HepG2 (cell line): Measurements from ENCODE around the gene RAI2. TPM values are rescaled to one million over a fixed set of nuclear protein-coding genes. Genes with fewer than 3 reads are reported as not detected.

ENCODE experiments used
- ATAC-seq: fragments of 200-7000 bp; cut with Tn5 transposase; 3 replicates; pipeline ENCODE4 v1.9.1; 2020; ENCODE audit warnings: mild to moderate bottlenecking, moderate library complexity
- BruUV-seq: library from RNA; stranded (reverse); fragments of 400-500 nt; replicated peaks from 2 replicates; lab custom pipeline; 2021; lab: Mats Ljungman, UMichigan
- CTCF ChIA-PET: fragments of 300-600 bp; formaldehyde crosslinking; extraction: SDS; loops from one replicate; lab custom pipeline; 2021; ENCODE audit warnings: low total read pairs, inconsistent platforms, low intra/inter-chr PET ratio; lab: Yijun Ruan, JAX
- POLR2A ChIA-PET: fragments of 350-600 bp; sonication (Branson Sonifier 250); formaldehyde crosslinking; loops from one replicate; lab custom pipeline; 2020; ENCODE audit warnings: antibody characterized with exemption, inconsistent platforms; lab: Yijun Ruan, JAX
- DNase-seq: peaks from one replicate; pipeline ENCODE4 v3.0.0-alpha.2; 2015; ENCODE audit warnings: low spot score
- FAIRE-seq: peaks from 3 replicates; lab custom pipeline; 2011; peaks lifted over from hg19 to GRCh38; lab: Jason Lieb, UNC
- H2AFZ ChIP-seq: one replicate; pipeline ENCODE4 v1.6.1; 2011; ENCODE audit warnings: low read length, inconsistent platforms
- H3K27ac ChIP-seq: fragments of 300-600 bp; 3 replicates; pipeline ENCODE4 v1.8.0; 2011; ENCODE audit warnings: mixed run types, mild to moderate bottlenecking, mixed read lengths, low read length, inconsistent platforms; ENCODE audit not compliant: insufficient read depth; ENCODE audit errors: extremely low read length
- H3K27me3 ChIP-seq, 2 experiments: fragments of 200-600 bp in 1 of 2; 2 replicates in 1 of 2; 3 replicates in 1 of 2; pipeline versions ENCODE4 v1.6.0 to v1.8.0; 2011; ENCODE audit warnings: low read length in 2 of 2, mild to moderate bottlenecking in 2 of 2, moderate library complexity in 2 of 2, inconsistent platforms in 1 of 2; ENCODE audit not compliant: insufficient read depth in 2 of 2, control insufficient read depth in 1 of 2
- H3K36me3 ChIP-seq, 2 experiments: fragments of 200-600 bp in 1 of 2; replicated peaks in 1 of 2; 2 replicates in 1 of 2; 3 replicates in 1 of 2; pipeline versions ENCODE4 v1.5.1 to v1.8.0; 2011; ENCODE audit warnings: low read length in 2 of 2, inconsistent platforms in 1 of 2; ENCODE audit not compliant: insufficient read depth in 2 of 2, control insufficient read depth in 1 of 2
- H3K4me1 ChIP-seq: 2 replicates; pipeline ENCODE4 v1.5.1; 2012; ENCODE audit warnings: low read length, inconsistent platforms; ENCODE audit not compliant: insufficient read depth
- H3K4me2 ChIP-seq: 2 replicates; pipeline ENCODE4 v1.6.0; 2011; ENCODE audit warnings: low read depth, low read length, inconsistent platforms
- H3K4me3 ChIP-seq, 3 experiments: fragments of 200-600 bp in 1 of 3; sonication (generic), shearing (Covaris generic) in 1 of 3; replicated peaks in 1 of 3; 2 replicates each; pipeline ENCODE4 v1.5.1; 2011 to 2016; ENCODE audit warnings: low read length in 3 of 3, inconsistent platforms in 2 of 3, low read depth in 2 of 3, mild to moderate bottlenecking in 2 of 3, control low read depth in 1 of 3, mixed read lengths in 1 of 3; ENCODE audit not compliant: insufficient read depth in 1 of 3
- H3K79me2 ChIP-seq: one replicate; pipeline ENCODE4 v1.6.1; 2011; ENCODE audit warnings: low read length, inconsistent platforms; ENCODE audit not compliant: insufficient read depth
- H3K9ac ChIP-seq: 2 replicates; pipeline ENCODE4 v1.6.0; 2011; ENCODE audit warnings: mild to moderate bottlenecking, low read depth, low read length, inconsistent platforms; ENCODE audit not compliant: insufficient read depth
- H3K9me3 ChIP-seq: 2 replicates; pipeline ENCODE4 v1.5.1; 2012; ENCODE audit warnings: mild to moderate bottlenecking, low read length
- H4K20me1 ChIP-seq: 2 replicates; pipeline ENCODE4 v1.6.0; 2011; ENCODE audit warnings: inconsistent platforms, mild to moderate bottlenecking, low read length, moderate library complexity; ENCODE audit not compliant: insufficient read depth
- AKAP8 ChIP-seq: sonication (generic); formaldehyde crosslinking; IDR thresholded peaks from 2 replicates; pipeline ENCODE4 v1.5.1; 2020; ENCODE audit warnings: mild to moderate bottlenecking, missing genetic modification reagents
- BCLAF1 ChIP-seq: fragments of 450-650 bp; IDR thresholded peaks from 2 replicates; pipeline ENCODE4 v1.6.1; 2017; ENCODE audit warnings: mild to moderate bottlenecking
- EHMT2 ChIP-seq: fragments of 200-600 bp; sonication (generic); IDR thresholded peaks from 2 replicates; pipeline ENCODE4 v1.7.0; 2017; ENCODE audit warnings: antibody characterized with exemption, low read depth, low read length, borderline replicate concordance
- EP300 ChIP-seq, 3 experiments: sonication (generic) in 1 of 3; formaldehyde crosslinking in 1 of 3; IDR thresholded peaks; 2 replicates each; pipeline versions ENCODE4 v1.5.1 to v1.6.1; 2011 to 2020; ENCODE audit warnings: low read depth in 2 of 3, low read length in 2 of 3, borderline replicate concordance in 1 of 3, improper control_type of control experiment in 1 of 3, mild to moderate bottlenecking in 1 of 3, missing genetic modification reagents in 1 of 3, moderate library complexity in 1 of 3
- ETV5 ChIP-seq: IDR thresholded peaks from 2 replicates; pipeline ENCODE4 v1.6.1; 2018; ENCODE audit warnings: missing biosample characterization, missing genetic modification reagents, inconsistent platforms, borderline replicate concordance
- KDM3A ChIP-seq: IDR thresholded peaks from 2 replicates; pipeline ENCODE4 v1.6.1; 2018; ENCODE audit warnings: low read depth, missing compliant biosample characterization
- MED1 ChIP-seq: sonication (generic); formaldehyde crosslinking; IDR thresholded peaks from 2 replicates; pipeline ENCODE4 v1.4.0; 2020; ENCODE audit warnings: missing genetic modification reagents
- RFXANK ChIP-seq: IDR thresholded peaks from 2 replicates; pipeline ENCODE4 v1.6.1; 2016
- TOPORS ChIP-seq: sonication (generic); formaldehyde crosslinking; IDR thresholded peaks from 2 replicates; pipeline ENCODE4 v1.8.0; 2023; ENCODE audit warnings: mild to moderate bottlenecking, missing genetic modification reagents
- UBTF ChIP-seq: sonication (generic); formaldehyde crosslinking; IDR thresholded peaks from 2 replicates; pipeline ENCODE4 v1.4.0; 2020; ENCODE audit warnings: mild to moderate bottlenecking, missing genetic modification reagents
- ZBTB21 ChIP-seq: sonication (generic); formaldehyde crosslinking; IDR thresholded peaks from 2 replicates; pipeline ENCODE4 v1.4.0; 2020; ENCODE audit warnings: missing genetic modification reagents
- ZBTB46 ChIP-seq: sonication (generic); formaldehyde crosslinking; IDR thresholded peaks from 2 replicates; pipeline ENCODE4 v1.4.0; 2020; ENCODE audit warnings: mild to moderate bottlenecking, missing genetic modification reagents, borderline replicate concordance
- ZNF232 ChIP-seq: sonication (generic); formaldehyde crosslinking; IDR thresholded peaks from 2 replicates; pipeline ENCODE4 v1.4.0; 2020; ENCODE audit warnings: missing genetic modification reagents, borderline replicate concordance
- ZNF432 ChIP-seq: sonication (generic); formaldehyde crosslinking; IDR thresholded peaks from 2 replicates; pipeline ENCODE4 v1.5.0; 2020; ENCODE audit warnings: missing genetic modification reagents, mild to moderate bottlenecking, borderline replicate concordance
- ZNF513 ChIP-seq: sonication (generic); formaldehyde crosslinking; conservative IDR thresholded peaks from 2 replicates; pipeline ENCODE4 v1.5.0; 2020; ENCODE audit warnings: missing genetic modification reagents
- ZSCAN12 ChIP-seq: sonication (generic); formaldehyde crosslinking; IDR thresholded peaks from 2 replicates; pipeline ENCODE4 v1.9.0; 2021; ENCODE audit warnings: mild to moderate bottlenecking, missing genetic modification reagents
- ZSCAN22 ChIP-seq: sonication (generic); formaldehyde crosslinking; IDR thresholded peaks from 2 replicates; pipeline ENCODE4 v1.4.0; 2020; ENCODE audit warnings: mild to moderate bottlenecking, missing genetic modification reagents
- WGBS: methylation state at CpG from one replicate; pipeline ENCODE4 v1.1.6; 2017; ENCODE audit warnings: low lambda C conversion rate; 5-methylcytosine and 5-hydroxymethylcytosine counted together
- in situ Hi-C: cut with HindIII; loops from 2 replicates; pipeline ENCODE4 v1.10.0; 2017; ENCODE audit warnings: low pct_unique_long_range_greater_than_20kb; ENCODE audit not compliant: extremely low pct_ligation_motif_present
- intact Hi-C: fragments of 100-400 bp; cut with micrococcal nuclease; formaldehyde crosslinking; loops from one replicate; pipeline ENCODE4 v1.10.0; 2022; ENCODE audit not compliant: unreplicated experiment
- polyA plus RNA-seq, 8 experiments: library from polyadenylated mRNA; depleted of rRNA in 3 of 8; stranded (reverse) in 7 of 8; unstranded in 1 of 8; fragments of >200 nt; fragmentation: Illumina TruSeq in 4 of 8; extraction: Trizol in 4 of 8; gene quantifications; 2 replicates each; pipeline versions ENCODE4 v1.2.1 to v1.2.3, GENCODE V29; 2011 to 2016; ENCODE audit warnings: low read depth in 4 of 8, missing spikeins in 1 of 8, mixed read lengths in 1 of 8; ENCODE audit not compliant: insufficient read depth in 1 of 8
- total RNA-seq, 5 experiments: library from RNA; depleted of rRNA; stranded (reverse); fragments of >200 nt; fragmentation: Illumina TruSeq; extraction: Trizol; gene quantifications; 2 replicates each; pipeline ENCODE4 v1.2.3, GENCODE V29; 2016; ENCODE audit warnings: low read depth in 1 of 5

Gene RAI2
- total and polyA plus RNA-seq, 2 of the 13 experiments (the other 11 are each of a cell fraction or from before 2014, with no cell fraction given): not detected

GRCh38 chrX:17888421-17888820, 27.3 kb upstream of the RAI2 start:
- H3K4me3 ChIP-seq: no peak overlapping the region
- H3K79me2 ChIP-seq: no peaks in the 10 kb centered on the region
- no peaks in the 10 kb centered on the region for H3K9me3 ChIP-seq
- no peaks in the 10 kb centered on the region for H3K4me1 ChIP-seq
- in situ Hi-C loops: no loop called here
- BruUV-seq: no TSS peak
- no peak overlapping the region for H2AFZ ChIP-seq
- POLR2A ChIA-PET: no interaction called here
- no peaks in the 10 kb centered on the region for H4K20me1 ChIP-seq
- FAIRE-seq: no peak
- H3K9ac ChIP-seq: no peak overlapping the region
- 9% methylated on average over 1 of the region's 1 CpG for WGBS
- DNase-seq: no peak
- H3K27me3 ChIP-seq: no peaks in the 10 kb centered on the region
- intact Hi-C loops: no loop called here
- CTCF ChIA-PET: no interaction called here
- no peak overlapping the region for H3K27ac ChIP-seq
- ATAC-seq: no peak
- no peak overlapping the region for H3K4me2 ChIP-seq
- no peaks in the 10 kb centered on the region for H3K36me3 ChIP-seq
- TF ChIP-seq UBTF (CRISPR knock-in tag) (no peak), AKAP8 (CRISPR knock-in tag) (no peak), TOPORS (no peak), ETV5 (no peak), EHMT2 (no peak), MED1 (no peak), ZBTB46 (CRISPR knock-in tag) (no peak), ZNF513 (CRISPR knock-in tag) (no peak), ZBTB21 (no peak), EP300 (IDR thresholded peaks at IDR 0.05; ENCODE audit: low read depth in 2 of 2, low read length in 2 of 2) (no peak), EP300 (CRISPR knock-in tag; IDR thresholded peaks at IDR 0.05; ENCODE audit: borderline replicate concordance) (no peak), ZNF232 (CRISPR knock-in tag) (no peak), BCLAF1 (no peak), ZSCAN22 (CRISPR knock-in tag) (no peak), KDM3A (no peak), ZNF432 (CRISPR knock-in tag) (no peak), RFXANK (CRISPR knock-in tag) (no peak), ZSCAN12 (no peak)
